Fibroblast of mammary gland (primary cell): ENCODE results near the gene LRGUK.
A peak's percentile ranks its signal among the peaks of the same experiment; 100 is the strongest.

Experiments
- DNase-seq: peaks from one replicate; pipeline ENCODE4 v3.0.0-alpha.2; 2010; ENCODE audit warnings: low read depth
- H3K4me3 ChIP-seq: 2 replicates; pipeline ENCODE4 v1.5.1; 2011; ENCODE audit warnings: low read depth, mild to moderate bottlenecking, low read length, moderate library complexity; ENCODE audit not compliant: control insufficient read depth
- CTCF ChIP-seq: conservative IDR thresholded peaks from 2 replicates; pipeline ENCODE4 v1.5.1; 2011; ENCODE audit warnings: low read depth, low read length, inconsistent platforms; ENCODE audit not compliant: control insufficient read depth, insufficient read depth

LRGUK gene

DNA sequence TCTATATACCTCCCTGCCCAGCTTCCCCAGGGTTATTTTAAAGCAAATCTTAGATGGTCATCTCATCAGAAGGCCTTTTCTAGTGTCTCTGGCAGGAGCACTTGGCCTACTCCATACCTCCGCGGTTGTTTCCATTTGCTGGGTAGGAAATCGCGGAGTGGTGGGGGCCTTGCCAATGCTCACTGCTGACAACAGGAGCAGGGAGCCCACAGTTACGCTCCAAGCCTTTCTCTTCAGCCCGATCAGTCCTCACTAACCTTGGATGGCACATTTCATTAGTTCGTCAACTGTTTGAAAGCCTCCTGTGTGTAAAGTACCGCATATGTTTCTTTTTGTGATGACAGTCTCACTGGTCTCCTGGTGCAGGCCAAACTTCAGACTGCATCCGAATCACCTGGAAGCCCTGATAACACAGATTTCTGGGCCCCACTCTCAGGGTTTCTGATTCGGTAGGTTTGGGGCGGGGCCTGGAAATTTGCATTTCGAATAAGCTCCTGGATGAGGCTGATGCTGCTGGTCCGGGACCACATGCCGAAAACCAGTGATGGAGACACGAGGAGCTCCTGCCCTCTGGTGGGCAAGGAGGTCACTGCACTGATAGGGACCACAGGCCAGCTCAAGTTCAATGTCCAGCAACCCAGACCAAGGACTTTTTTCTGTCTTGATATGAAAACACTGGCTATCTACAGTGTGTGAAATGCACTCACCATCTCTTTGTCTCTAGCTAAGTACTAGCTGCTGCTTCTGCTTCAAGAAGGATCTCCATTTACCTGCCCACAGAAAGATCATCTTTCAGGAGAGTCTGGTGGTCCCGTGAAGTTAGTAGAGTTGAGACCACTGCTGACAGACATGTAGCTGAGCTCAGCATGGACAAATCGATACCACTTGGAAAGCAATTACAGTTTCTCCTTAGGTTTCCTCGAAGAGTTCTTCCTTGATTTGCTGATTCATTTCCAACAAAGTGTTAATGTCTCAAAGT is 14.0 kb downstream of the LRGUK start:
- DNase-seq = peak; percentile 63
- H3K4me3 ChIP-seq = no peak overlapping the region
- peak; percentile 92 for TF ChIP-seq CTCF

- no peak for TF ChIP-seq CTCF
- no peak for DNase-seq
- no peak overlapping the region for H3K4me3 ChIP-seq
Observed at GRCh38 chr7:134141868-134142264, 14.7 kb downstream of the LRGUK start.

GRCh38 chr7:134153493-134154136 is 26.5 kb downstream of the LRGUK start:
- no peak for DNase-seq
- TF ChIP-seq CTCF = no peak
- no peak overlapping the region for H3K4me3 ChIP-seq

DNA sequence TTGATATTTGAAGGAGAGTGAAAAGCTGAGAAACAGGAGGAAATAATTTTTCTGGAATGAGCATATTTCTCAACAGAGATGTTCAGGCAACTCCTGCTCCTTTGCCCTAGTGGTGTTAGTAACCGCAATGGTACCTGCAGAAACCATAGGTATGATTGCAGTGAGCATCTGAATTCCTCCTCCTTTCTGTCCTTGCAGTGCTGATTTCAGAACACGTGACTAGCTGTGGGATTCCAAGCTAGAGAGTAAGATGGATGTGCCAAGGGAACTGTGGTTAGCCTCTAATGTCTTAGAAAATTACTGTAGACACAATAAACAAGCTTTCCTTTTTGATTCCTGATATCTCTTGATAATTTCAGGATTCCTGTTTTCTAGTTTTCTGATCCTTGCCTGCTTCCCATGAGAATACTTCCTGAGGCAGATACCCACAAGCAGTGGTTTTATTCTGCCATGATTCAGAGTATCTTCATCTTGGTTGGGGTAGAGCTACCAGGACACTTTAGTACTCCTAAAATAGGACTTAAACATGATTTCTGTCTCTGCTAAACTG is 27.5 kb downstream of the LRGUK start:
- no peak for TF ChIP-seq CTCF
- H3K4me3 ChIP-seq = no peak overlapping the region
- DNase-seq = peak; percentile 47

DNA sequence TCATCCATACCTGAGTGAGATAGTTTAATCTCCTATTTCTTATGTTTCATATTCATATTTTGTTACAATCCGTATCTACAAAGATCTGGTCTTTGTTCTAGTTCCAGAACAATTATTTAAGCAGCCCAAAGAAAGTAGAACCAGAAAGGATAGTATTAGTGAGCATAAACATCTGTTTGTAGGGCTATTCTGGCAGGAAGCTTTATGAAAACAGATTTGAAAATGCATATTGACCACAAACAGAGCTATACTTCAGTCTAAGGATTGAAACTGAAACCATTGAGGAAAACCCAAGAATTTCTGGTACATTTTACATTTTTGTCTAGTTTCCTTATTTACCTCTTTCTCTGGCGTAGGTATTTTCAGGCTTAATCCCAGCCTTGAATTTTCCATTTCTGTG is 28.1 kb downstream of the LRGUK start:
- DNase-seq = peak; percentile 25
- no peak for TF ChIP-seq CTCF
- no peak overlapping the region for H3K4me3 ChIP-seq

DNA sequence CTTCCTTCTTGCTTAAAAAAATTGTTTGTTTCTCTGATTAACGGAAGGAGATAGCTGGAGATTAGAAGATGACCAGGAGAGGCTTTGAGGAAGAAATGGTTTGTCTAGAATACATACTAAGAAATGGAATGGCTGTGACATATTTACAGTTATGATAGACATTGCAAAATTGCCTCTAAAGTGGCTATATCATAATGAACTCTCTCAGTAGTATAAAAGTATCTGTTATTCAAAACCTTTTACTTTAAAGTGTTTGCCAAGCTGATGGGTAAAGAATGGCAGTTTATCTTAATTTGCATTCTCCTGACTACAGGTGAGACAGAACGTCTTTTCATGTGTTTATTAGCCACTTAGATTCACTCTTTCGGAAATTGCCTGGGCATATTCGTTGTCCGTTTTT is 28.7 kb downstream of the LRGUK start:
- no peak for TF ChIP-seq CTCF
- H3K4me3 ChIP-seq = no peak overlapping the region
- no peak for DNase-seq
